Epithelial cell of esophagus (primary cell): ENCODE results near the gene EFR3B.

Source experiments
- DNase-seq: peaks from one replicate; pipeline ENCODE4 v3.0.0; 2010; ENCODE audit warnings: low read depth
- H3K4me3 ChIP-seq: 2 replicates; pipeline ENCODE4 v1.5.1; 2011; ENCODE audit warnings: mild to moderate bottlenecking, low read length, control low read depth
- CTCF ChIP-seq: IDR thresholded peaks from 2 replicates; pipeline ENCODE4 v1.5.1; 2011; ENCODE audit warnings: low read depth, mild to moderate bottlenecking, low read length, control low read depth, inconsistent platforms; ENCODE audit not compliant: insufficient read depth; ENCODE audit errors: missing control alignments

Gene EFR3B

GRCh38 chr2:25104736-25105135 lies 62.9 kb downstream of the EFR3B start:
- TF ChIP-seq CTCF: no peak
- H3K4me3 ChIP-seq: no peak overlapping the region
- DNase-seq: no peak

GRCh38 chr2:25105336-25106085 lies 63.6 kb downstream of the EFR3B start:
- H3K4me3 ChIP-seq: no peak overlapping the region
- DNase-seq: peak; percentile 90
- TF ChIP-seq CTCF: no peak

- no peak overlapping the region for H3K4me3 ChIP-seq
- TF ChIP-seq CTCF: no peak
- no peak for DNase-seq
These were observed 67.9 kb downstream of the EFR3B start for GRCh38 chr2:25109822-25110221.

GRCh38 chr2:25112113-25112512 lies 70.2 kb downstream of the EFR3B start:
- no peak for DNase-seq
- H3K4me3 ChIP-seq: no peak overlapping the region
- no peak for TF ChIP-seq CTCF

- DNase-seq: no peak
- no peak for TF ChIP-seq CTCF
- H3K4me3 ChIP-seq: no peak overlapping the region
These were observed 73.5 kb downstream of the EFR3B start for GRCh38 chr2:25115249-25115883.

- DNase-seq: no peak
- TF ChIP-seq CTCF: no peak
- no peak overlapping the region for H3K4me3 ChIP-seq
These were observed 74.0 kb downstream of the EFR3B start for GRCh38 chr2:25115902-25116301.

GRCh38 chr2:25116956-25117355 lies 75.1 kb downstream of the EFR3B start:
- DNase-seq: no peak
- TF ChIP-seq CTCF: no peak
- no peak overlapping the region for H3K4me3 ChIP-seq
